PFSK-1 (cell line): ENCODE results near the gene C1QTNF1.

Experiments
- POLR2AphosphoS5 ChIP-seq: IDR thresholded peaks from 2 replicates; pipeline ENCODE4 v1.6.1; 2012; ENCODE audit warnings: low read depth, mild to moderate bottlenecking, control low read depth, low read length, moderate library complexity
- REST ChIP-seq, 2 experiments: IDR thresholded peaks; 2 replicates each; pipeline versions ENCODE4 v1.6.1 to v1.8.0; 2011 to 2012; ENCODE audit warnings: low read depth in 2 of 2, low read length in 2 of 2, control low read depth in 1 of 2, inconsistent platforms in 1 of 2, mild to moderate bottlenecking in 1 of 2, moderate library complexity in 1 of 2; ENCODE audit not compliant: insufficient read depth in 1 of 2
- TAF1 ChIP-seq: IDR thresholded peaks from 2 replicates; pipeline ENCODE4 v1.6.1; 2012; ENCODE audit warnings: low read length, control low read depth, borderline replicate concordance; ENCODE audit not compliant: insufficient read depth

- TF ChIP-seq TAF1 (no peak), POLR2AphosphoS5 (no peak), REST (IDR thresholded peaks at IDR 0.05; ENCODE audit: insufficient read depth in 1 of 2, low read depth in 2 of 2, low read length in 2 of 2) (no peak)
These were observed 17.1 kb downstream of the C1QTNF1 start for GRCh38 chr17:79041041-79041570.
